Ishikawa (cell line): Measurements from ENCODE around the gene RSU1.

ENCODE experiments used
- CEBPB ChIP-seq: IDR thresholded peaks from 2 replicates; pipeline ENCODE4 v1.6.1; 2012
- CREB1 ChIP-seq: IDR thresholded peaks from 2 replicates; pipeline ENCODE4 v1.6.1; 2012; ENCODE audit warnings: low read depth
- RAD21 ChIP-seq: IDR thresholded peaks from 2 replicates; pipeline ENCODE4 v1.6.1; 2012; ENCODE audit warnings: low read depth
- REST ChIP-seq: IDR thresholded peaks from 2 replicates; pipeline ENCODE4 v1.6.1; 2012; ENCODE audit warnings: low read depth, mild to moderate bottlenecking
- TAF1 ChIP-seq: IDR thresholded peaks from 2 replicates; pipeline ENCODE4 v1.6.1; 2012; ENCODE audit warnings: low read depth, mild to moderate bottlenecking
- YY1 ChIP-seq: IDR thresholded peaks from 2 replicates; pipeline ENCODE4 v1.6.1; 2012; ENCODE audit warnings: low read depth
- ZBTB7A ChIP-seq: IDR thresholded peaks from 2 replicates; pipeline ENCODE4 v1.6.1; 2012; ENCODE audit warnings: low read depth

- TF ChIP-seq ZBTB7A (no peak), CEBPB (no peak), RAD21 (no peak), REST (no peak), CREB1 (no peak), YY1 (no peak), TAF1 (no peak)
Measured at GRCh38 chr10:16663444-16663843, 153.8 kb downstream of the RSU1 start.
